HT1080 (cell line): ENCODE data around the gene CCS. TPM values are rescaled to one million over a fixed set of nuclear protein-coding genes. Genes with fewer than 3 reads are reported as not detected.
A peak's percentile ranks its signal among the peaks of the same experiment; 100 is the strongest.
"Not testable (repeated sequence)": the region's sequence is repeated elsewhere in the genome, so short reads cannot be mapped to it uniquely, and the experiment has no call there.

Source experiments
- DNase-seq: peaks from one replicate; pipeline ENCODE4 v3.0.0-alpha.2; 2015; ENCODE audit warnings: low read depth
- total RNA-seq: library from RNA; depleted of rRNA; stranded (reverse); fragments of >200 nt; shearing (Covaris generic); gene quantifications from 2 replicates; pipeline ENCODE4 v1.2.3, GENCODE V29; 2014

Gene CCS
- total RNA-seq, 1 experiment from 2014 or later, result 12.6 TPM

DNA sequence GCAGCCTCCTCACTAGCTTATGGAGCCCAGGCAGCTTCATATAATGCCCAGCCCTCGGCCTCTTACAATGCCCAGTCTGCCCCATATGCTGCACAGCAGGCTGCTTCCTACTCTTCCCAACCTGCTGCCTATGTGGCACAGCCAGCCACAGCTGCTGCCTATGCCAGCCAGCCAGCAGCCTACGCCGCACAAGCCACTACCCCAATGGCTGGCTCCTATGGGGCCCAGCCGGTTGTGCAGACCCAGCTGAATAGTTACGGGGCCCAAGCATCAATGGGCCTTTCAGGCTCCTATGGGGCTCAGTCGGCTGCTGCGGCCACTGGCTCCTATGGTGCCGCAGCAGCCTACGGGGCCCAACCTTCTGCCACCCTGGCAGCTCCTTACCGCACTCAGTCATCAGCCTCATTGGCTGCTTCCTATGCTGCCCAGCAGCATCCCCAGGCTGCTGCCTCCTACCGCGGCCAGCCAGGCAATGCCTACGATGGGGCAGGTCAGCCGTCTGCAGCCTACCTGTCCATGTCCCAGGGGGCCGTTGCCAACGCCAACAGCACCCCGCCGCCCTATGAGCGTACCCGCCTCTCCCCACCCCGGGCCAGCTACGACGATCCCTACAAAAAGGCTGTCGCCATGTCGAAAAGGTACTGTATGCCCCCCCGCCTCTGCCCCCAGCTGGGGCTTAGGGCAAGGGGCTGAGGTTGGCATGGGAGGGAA lies 32.2 kb downstream of the CCS start:
- DNase-seq, result no peak

DNA sequence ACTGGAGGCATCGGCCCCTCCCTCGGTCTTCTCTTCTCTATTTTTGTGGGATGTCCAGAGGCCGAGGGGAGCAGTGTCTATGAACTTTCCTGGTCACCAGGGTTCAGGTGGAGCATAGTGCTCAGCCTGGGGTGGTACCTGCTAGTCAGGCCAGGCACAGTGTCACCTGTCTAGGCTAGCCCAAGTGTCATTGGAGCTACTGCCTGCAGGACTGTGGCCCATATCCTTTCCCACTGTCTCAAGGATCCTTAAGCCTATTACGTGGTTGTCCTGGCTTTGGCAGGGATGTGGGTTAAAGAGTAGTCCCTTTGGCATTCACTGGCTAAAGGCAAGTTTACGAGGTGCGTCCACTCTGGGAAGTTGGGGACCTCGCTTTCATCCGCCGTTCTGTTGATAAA lies 32.8 kb downstream of the CCS start:
- no peak for DNase-seq

DNA sequence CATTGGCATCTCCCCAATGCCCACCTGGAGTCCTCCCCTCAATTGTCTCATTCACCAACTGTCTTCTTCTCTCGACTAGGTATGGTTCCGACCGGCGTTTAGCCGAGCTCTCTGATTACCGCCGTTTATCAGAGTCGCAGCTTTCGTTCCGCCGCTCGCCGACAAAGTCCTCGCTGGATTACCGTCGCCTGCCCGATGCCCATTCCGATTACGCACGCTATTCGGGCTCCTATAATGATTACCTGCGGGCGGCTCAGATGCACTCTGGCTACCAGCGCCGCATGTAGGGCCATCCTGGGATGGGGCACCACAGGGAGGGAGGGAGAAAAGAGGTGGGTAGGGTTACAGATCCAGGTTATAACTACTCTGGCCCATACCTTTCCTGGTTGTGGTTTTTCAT lies 33.4 kb downstream of the CCS start:
- DNase-seq, result no peak

DNA sequence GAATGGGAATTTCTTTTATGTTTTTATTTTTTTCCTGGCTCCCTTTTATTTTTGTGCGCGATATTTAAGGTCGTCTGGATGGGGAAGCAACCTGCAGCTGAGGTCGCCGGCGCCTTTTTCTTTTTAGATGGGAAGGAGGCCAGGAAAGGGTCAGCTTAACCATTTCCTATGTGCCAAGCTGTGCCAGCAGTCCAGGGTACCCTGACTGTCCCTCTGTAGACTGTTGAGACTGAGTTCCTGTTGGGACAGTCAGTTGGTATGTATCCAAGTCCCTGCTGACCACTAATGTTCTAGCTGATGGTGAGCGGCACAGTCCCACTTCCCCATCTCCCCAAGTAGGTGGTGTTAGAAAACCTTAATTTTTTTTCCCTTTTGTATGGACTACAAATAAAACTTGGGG lies 33.9 kb downstream of the CCS start:
- no peak for DNase-seq

DNA sequence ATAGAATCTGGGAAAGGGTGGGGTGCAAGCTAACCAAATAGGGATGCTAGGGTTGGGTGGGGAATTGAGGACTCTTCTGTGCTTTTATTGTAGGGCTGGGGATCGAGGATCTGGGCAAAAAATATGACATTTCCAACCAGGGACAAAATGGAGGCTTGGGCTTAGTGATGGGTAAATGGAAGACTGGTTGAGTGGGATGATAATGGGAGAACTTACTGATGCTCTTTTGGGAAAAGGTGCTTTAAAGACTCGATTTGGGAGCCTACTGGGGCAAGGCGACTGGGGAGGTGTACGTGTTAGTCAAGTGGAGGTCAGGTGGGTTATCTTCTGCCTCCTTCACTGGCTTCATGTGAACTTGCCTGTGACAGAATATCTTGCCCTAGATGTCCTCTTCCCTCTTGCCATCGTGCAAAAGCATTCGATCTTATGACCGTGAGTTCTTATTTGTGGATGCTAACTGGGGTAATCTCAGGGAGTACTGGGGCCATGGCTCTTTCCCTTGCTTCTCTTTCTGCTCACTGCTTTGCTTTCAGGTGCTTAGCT lies 35.1 kb downstream of the CCS start:
- no peak for DNase-seq

DNA sequence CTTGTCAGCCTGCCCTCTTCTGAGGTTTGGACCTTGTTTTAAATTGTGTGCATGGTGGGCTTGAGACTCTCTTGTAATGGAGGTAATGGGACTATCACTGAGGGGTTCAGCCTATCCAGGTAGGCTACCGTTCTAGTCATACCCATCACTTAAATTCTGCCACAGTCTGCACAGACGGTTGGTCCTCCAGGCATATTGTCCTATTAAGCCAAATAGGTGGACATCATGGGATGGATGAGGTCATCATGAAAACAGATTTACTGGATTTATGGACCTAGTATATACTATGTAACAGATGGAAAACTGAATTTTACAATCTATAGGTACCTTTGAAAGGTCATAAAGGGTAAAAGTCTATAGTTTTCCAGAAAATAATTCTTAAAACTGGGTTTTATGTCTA lies 36.4 kb downstream of the CCS start:
- DNase-seq, result no peak

DNA sequence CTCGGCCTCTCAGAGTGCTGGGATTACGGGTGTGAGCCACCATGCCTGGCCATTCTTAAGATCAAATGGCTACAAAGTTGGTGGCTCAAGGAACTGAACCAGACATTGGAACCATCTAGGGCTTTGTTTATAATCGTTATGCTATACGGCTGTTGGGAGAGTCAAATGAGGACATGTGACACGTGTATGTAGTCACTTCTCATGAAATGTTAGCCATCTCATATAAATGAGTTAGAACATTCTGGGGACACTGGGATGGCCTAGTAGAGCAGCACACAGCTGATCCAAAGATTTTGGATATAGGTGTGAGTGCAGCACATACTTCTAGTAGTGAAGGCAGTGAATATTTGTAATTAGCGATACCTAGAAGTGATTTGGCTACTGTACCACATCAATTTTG lies 38.9 kb downstream of the CCS start:
- DNase-seq, result no peak

DNA sequence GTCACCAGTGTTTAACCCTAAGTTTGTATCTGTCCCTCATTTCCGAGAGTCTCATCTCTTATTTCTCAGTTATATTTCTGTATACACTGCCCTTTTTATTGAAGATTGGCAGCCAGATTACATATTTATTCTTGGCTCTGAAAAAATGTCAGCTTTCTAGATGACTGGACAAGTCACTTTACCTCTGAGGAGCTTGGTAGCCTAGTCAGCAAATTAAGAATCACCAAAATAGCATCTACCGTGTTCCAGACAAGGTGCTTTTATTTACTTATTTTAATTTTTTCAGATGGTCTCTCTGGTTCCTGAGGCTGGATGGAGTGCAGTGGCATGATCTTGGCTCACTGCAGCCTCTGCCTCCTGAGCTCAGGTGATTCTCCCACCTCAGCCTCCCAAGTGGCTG lies 40.0 kb downstream of the CCS start:
- no peak for DNase-seq

DNA sequence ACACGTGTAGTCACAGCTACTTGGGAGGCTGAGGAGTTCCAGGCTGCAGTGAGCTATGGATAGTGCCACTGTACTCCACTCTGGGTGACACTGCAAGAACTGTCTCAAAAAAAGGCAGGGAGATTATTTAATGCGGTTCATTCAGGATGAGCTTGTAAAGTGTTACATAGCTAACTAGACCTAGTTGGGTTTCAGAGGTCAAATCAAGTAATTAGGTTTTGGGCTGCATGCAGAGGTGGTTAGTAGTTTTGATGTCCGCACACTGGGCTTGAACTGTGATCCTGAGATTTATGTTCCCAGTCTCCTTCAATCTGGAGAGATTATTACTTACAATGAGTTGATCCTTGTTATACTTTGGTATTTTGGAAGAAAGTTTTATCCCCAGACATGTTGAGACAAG lies 43.4 kb downstream of the CCS start:
- DNase-seq, result no peak

DNA sequence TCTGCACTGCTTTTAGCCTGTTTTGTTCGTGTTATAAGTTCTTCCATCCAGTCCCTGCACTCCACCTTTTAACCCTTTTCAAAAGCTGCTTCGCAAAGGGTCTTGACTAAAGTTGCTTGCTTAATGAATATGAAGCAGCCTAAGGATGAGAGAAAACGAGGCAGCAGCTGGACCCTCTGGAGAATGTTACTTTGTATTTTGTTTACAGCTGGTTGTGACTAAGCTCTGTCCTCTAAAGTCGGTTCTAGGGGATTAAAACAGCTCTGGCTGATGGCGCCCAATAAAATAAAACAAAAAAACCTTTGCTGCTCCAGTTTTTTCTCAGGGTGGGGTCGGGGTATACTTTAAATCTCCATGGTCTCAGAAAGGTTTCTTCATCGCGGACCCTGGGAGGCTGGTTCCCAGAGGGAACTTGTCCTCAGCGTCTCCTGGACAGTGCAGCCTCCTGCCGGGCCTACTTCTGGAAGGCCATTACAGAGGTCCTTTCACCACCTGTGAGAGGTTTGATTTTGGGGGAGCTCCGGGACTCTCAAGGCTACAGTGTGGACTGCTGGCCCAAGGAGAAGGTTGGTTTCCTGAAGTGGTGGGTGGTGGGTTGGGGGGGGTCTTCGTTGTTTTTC lies 44.7 kb downstream of the CCS start:
- DNase-seq, result no peak

DNA sequence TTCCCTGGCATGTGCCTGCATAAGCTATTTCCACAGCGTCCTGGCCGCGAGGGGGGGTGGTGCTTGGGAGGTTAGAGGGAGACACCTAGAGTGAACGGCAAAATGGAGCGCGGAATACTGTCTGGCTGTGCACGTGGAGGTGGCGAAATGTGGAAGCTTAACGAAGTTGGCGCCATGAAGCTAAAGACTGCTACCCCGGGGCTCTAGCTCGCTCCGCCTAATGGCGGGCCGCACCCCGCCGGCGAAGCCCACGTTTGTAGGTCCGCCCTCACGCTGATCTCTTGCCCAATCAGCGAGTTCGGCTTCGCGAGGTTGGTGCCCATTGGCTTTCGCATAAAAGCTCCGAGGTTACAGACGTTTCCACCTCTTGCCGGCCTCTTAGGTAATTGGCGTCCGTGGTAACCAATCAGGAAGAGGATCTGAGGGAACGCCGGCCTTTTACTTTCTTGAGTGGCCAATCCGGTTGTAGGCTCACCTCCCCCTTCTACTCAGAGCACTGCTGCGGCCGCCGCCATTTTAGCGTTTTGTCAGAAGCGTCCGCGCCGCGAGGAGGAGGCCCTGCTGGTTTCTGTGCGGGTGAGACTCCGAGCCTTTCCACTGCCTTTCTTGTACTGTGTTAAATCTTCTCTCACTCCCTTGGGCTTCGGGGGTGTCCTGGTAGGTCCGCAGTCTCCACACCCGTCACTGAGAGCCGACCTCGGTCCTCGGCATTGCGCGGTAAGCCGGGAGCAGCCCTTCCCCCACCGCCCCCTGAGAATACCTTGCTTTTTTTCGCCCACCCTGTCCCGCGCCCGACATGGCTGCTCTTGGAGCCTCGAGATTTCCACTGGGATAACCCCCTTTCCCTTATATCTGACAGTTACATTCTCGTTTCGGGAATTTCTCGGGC lies 45.4 kb downstream of the CCS start, which contains the start of gene RBM4:
Gene RBM4 (plus strand): TSS at position 527 of the 889 bp plus-strand sequence. CDS start 1,009 bp downstream, outside the sequence.
- DNase-seq, result peak; percentile 99

DNA sequence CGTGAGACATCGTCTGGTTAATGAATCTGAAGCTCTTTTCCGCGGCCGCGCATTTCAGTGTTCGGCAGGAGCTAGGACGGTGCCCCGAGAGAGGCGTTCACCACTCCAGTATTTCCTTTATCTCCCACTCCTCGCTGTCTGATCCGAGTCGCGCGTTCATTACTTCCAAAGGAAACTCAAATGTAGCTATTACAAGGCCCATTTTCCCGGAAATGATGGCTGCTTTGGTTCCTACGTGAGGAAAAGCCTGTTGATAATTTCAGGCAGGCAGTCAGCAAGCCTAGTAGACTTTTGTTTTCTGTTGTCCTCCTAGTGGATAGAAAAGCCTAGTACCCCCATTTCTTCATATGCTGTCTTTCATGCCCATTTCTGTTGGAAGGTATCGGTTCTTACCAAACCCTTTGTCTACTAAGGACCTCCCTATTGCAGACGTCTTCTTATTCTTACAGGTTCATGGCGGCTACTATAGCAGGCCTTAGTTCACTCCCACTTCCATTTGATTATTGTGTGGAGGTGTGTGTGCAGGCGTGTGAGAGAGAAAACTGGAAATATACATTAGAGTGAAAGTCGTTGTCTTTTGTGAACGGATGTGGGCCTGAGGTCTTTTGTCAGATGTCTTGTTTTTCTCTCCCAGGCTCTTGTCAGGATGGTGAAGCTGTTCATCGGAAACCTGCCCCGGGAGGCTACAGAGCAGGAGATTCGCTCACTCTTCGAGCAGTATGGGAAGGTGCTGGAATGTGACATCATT lies 46.3 kb downstream of the CCS start:
- peak; percentile 19 for DNase-seq

DNA sequence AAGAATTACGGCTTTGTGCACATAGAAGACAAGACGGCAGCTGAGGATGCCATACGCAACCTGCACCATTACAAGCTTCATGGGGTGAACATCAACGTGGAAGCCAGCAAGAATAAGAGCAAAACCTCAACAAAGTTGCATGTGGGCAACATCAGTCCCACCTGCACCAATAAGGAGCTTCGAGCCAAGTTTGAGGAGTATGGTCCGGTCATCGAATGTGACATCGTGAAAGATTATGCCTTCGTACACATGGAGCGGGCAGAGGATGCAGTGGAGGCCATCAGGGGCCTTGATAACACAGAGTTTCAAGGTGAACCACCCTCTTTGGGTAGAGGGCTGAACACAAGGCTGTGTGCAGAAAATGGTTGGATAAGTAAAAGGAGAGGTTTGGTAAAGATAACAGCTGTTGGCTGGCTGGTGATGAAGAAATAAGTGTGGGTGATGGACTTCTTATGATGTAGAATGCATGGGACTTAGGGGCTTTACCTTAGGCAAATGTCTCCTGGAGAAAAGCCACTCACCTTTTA lies 46.9 kb downstream of the CCS start:
- DNase-seq, result not testable (repeated sequence)

DNA sequence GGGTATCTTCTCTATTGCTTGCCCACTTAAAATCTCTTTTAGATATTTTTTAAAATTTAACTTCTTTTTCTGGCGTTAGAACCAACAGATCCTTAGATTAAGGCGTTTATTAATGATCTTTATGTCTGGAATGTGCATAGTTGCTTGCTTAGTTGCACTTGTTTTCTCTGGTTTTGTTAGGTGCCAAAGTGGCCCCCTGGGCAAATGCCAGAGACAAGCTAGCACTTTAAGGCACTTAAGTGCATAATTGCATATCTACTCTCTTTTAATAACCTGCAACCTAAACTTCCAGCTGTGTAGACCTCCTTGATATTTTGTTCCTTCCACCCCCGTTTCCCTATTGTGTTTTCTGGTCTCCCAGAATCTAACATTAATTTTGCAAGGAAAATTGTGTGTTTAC lies 48.8 kb downstream of the CCS start:
- no peak for DNase-seq

DNA sequence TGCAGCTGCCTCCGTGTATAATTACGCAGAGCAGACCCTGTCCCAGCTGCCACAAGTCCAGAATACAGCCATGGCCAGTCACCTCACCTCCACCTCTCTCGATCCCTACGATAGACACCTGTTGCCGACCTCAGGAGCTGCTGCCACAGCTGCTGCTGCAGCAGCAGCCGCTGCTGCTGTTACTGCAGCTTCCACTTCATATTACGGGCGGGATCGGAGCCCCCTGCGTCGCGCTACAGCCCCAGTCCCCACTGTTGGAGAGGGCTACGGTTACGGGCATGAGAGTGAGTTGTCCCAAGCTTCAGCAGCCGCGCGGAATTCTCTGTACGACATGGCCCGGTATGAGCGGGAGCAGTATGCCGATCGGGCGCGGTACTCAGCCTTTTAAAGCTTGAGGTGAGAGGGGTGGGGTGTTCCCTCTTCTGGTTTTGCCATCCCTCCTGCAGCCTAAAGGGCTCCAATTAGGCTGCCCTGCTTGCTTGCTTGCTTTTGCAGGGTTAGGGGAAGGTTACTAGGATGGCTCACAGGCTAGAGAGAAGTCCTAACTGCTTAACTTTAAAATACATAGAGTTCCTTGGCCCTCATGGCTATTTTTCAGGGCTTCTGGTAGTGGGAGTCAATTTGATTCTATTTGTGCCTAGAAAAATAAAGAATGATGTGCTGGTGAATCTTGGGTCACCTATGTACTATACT lies 50.9 kb downstream of the CCS start:
- no peak for DNase-seq

DNA sequence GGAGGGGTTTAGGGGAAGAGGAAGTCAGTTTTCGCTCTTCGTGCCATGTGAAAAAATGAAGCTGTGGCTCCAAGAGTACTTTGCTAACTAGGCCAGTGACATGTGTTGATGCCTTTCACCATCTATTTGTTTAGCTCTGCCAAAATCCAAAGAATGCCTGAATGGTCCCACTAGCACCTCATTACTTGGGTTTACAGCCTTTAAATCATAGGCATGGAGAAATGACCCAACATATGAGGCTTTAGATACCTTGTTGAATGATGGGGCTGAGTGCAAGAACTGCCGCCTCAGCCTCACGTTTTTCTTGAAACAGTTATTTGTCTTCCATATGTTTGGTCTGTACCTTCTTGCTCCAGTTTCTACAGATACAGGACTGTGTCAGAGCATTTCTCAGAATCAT lies 53.8 kb downstream of the CCS start:
- DNase-seq, result no peak

DNA sequence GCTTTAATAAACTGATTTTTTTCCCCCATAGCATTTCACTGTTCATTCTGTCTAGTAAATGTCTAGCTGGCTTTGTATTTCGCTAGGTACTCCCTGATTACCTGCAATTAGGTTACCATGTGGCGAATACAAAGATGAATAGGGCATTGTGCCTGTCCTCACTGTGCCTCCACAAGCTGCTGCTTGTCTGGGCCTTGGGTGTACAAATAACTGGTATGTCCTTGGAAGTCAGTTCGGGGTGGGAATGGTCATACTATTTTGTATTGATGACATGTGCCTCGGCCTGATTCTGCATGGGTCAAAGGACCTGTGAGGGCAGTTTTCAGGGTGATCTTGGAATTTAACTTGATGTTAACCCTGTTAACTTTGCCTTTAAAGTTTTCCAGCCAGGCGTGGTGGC lies 56.9 kb downstream of the CCS start:
- DNase-seq, result no peak

DNA sequence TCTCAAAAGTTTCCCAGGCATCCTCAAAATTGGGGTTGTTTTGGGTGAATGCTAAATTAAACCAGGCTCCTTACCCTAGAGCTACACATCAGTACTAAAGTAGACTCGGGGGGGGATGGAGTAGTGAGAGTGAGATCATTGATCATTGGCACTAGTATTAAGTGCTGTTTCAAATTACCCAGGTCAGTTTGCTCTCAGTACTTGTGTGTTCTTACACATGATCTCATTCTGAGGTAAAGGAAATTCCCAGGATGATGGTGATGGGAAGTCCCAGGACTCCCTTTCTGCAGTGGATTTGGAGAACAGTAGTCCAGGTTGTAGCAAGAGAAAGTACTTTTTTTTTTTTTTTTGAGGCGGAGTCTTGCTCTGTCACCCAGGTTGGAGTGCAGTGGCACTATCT lies 58.0 kb downstream of the CCS start:
- no peak for DNase-seq

DNA sequence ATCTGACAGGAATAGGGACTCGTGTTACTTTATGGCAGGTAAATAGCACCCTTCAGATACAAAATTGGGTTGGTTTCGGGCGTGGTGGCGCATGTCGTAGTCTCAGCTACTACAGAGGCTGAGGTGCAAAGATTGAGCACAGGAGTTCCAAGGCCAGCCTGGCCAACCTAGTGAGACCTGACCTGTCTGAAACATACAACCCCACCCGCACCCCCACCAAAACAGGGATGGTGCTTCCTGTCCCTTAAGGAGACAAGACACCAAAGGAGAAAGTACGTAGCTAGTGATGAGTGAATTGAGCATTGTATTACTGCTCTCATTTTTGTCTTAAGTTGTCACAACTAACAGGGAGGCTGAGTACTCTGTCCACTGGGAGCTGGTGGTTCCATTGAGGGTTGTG lies 59.7 kb downstream of the CCS start:
- no peak for DNase-seq

DNA sequence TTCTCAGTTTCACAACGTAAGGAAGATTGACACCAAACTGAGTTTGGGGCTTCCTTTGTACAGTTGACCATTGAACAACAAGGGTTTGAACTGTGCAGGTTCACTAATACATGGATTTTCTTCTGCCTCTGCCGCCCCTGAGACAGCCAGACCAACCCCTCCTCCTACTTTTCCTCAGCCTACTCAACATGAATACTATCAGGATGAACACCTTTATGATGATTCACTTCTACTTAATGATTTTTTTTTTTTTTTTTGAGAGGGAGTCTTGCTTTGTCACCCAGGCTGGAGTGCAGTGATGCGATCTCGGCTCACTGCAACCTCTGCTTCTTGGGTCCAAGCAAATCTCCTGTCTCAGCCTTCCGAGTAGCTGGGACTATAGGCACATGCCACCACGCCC lies 60.1 kb downstream of the CCS start:
- peak; percentile 33 for DNase-seq
